ENCODE data around the gene MFNG. TPM values are rescaled to one million over a fixed set of nuclear protein-coding genes. Genes with fewer than 3 reads are reported as not detected.

MFNG gene
- total and polyA plus RNA-seq, 8 donors = 1.5 to 10.5 (median 4.4) TPM

DNA sequence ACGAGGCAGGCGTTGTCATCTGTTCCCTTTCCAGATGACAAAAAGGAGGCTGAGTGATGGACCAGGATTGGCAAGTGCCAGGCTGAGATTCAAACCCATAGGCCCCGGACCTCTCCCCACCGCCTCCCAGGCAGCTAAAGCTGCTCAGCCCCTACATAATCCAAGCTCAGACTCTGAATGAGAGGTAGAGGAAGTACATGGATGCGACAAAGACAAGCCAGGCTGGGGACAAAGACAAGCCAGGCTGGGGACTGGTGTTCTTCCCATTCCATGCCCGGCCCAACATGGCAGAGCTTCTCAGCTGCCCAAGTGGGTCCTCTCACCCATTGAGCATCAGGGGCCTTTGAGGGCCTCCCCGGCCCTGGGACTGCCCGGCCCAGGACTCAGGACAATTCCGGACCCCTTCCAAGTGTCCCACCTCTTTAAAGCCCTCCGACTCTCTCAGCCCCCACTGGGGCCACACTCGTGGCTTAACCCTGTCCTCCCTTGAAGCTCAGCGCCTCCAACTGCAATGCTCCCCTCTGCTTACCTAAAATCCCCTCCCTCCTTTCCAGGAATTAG lies 4.8 kb downstream of the MFNG start:
- no peaks in the 10 kb centered on the region for H3K4me1 ChIP-seq
- WGBS, 2 donors = 74 to 81% methylated on average over 12 of the region's 12 CpGs
- TF ChIP-seq, protein P1, sequence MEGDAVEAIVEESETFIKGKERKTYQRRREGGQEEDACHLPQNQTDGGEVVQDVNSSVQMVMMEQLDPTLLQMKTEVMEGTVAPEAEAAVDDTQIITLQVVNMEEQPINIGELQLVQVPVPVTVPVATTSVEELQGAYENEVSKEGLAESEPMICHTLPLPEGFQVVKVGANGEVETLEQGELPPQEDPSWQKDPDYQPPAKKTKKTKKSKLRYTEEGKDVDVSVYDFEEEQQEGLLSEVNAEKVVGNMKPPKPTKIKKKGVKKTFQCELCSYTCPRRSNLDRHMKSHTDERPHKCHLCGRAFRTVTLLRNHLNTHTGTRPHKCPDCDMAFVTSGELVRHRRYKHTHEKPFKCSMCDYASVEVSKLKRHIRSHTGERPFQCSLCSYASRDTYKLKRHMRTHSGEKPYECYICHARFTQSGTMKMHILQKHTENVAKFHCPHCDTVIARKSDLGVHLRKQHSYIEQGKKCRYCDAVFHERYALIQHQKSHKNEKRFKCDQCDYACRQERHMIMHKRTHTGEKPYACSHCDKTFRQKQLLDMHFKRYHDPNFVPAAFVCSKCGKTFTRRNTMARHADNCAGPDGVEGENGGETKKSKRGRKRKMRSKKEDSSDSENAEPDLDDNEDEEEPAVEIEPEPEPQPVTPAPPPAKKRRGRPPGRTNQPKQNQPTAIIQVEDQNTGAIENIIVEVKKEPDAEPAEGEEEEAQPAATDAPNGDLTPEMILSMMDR (IDR thresholded peaks at IDR 0.05) = no peak
- no peak for DNase-seq
- H3K4me3 ChIP-seq = no peak overlapping the region
- no peak for ATAC-seq
- intact Hi-C loops (cut with DNase I) = no loop called here
- no peak overlapping the region for H3K27ac ChIP-seq
- H3K36me3 ChIP-seq = no peaks in the 10 kb centered on the region
- no peaks in the 10 kb centered on the region for H3K9me3 ChIP-seq
- no peaks in the 10 kb centered on the region for H3K27me3 ChIP-seq
- FAIRE-seq = no peak

DNA sequence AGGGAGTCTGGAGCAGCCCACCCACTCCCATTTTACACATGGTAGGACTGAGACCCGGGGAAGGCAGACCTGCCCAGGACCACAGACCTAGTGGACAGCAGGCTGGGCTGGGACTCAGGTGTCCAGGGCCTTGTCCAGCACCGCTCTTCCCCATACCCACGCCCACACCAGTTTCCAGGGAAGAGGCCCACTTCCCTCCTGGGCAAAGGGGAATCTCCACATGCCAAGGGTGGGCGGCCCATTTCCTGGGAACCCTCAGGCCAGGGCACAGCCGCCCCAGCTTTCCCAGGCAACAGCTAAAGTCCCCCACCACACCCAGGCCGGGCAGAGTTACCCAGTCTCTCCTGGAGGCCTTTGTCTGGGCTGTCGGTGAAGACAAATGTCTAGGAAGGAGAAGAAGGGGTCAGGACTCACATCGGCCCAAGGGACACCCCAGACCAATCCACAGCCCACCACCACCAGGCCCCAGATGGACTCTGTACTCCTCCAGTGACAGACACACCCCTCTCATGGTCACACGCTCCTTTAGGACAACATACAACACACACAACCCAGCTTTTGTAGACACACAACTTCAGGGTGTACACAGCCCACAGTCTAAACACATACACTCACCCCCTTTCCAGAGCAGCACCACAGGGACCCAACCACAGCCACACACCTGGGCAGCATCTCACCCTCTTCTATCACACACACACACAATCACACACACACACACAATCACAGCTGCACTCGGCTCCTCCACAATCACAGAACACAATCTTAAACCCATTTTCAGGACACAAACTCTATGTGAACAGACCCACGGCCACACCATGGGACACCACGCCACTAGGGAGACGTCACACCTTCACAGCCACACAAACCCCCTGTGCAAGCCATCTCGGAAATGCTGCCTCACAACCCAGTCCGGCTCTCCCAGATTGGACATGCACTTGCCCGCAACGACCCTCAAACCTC lies 5.5 kb downstream of the MFNG start:
- WGBS, 2 donors = 75 to 82% methylated on average over 17 of the region's 17 CpGs
- Histone ChIP-seq H3K4me1 (no peaks in the 10 kb centered on the region), H3K9me3 (no peaks in the 10 kb centered on the region), H3K4me3 (no peak overlapping the region), H3K36me3 (no peaks in the 10 kb centered on the region), H3K27ac (no peak overlapping the region), H3K27me3 (no peaks in the 10 kb centered on the region)
- ATAC-seq (no peak), FAIRE-seq (no peak), DNase-seq (no peak)
- TF ChIP-seq, protein P1 (IDR thresholded peaks at IDR 0.05) = no peak
- intact Hi-C loops (cut with DNase I) = no loop called here

DNA sequence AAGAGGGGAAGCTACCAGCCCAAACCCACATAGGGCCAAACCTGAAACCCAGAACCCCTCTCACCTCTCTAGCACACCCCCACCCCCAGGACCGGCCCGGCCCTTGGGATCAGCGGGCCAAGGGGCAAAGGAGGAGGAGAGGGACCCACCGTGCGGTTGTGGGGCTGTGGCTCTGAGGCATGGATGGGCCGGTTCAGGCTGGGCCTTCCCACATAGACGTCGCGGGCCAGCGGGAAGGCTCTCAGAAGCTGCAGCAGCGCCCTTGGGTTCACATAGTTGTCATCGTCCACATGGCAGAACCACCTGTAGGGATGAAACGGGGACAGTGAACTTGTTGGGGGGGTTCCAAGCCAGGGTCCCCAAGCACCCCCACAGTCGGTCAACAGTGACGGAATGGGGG lies 7.0 kb downstream of the MFNG start:
- WGBS, 2 donors = 85 to 90% methylated on average over 15 of the region's 15 CpGs
- H3K36me3 ChIP-seq = no peaks in the 10 kb centered on the region
- no peak overlapping the region for H3K27ac ChIP-seq
- H3K4me1 ChIP-seq = no peaks in the 10 kb centered on the region
- ATAC-seq (no peak), DNase-seq (peak in 1 of 6 donors; percentile 61), FAIRE-seq (no peak)
- intact Hi-C loops (cut with DNase I) = no loop called here
- H3K27me3 ChIP-seq = no peaks in the 10 kb centered on the region
- TF ChIP-seq, protein P1 (IDR thresholded peaks at IDR 0.05) = no peak
- H3K9me3 ChIP-seq = no peaks in the 10 kb centered on the region
- no peak overlapping the region for H3K4me3 ChIP-seq

DNA sequence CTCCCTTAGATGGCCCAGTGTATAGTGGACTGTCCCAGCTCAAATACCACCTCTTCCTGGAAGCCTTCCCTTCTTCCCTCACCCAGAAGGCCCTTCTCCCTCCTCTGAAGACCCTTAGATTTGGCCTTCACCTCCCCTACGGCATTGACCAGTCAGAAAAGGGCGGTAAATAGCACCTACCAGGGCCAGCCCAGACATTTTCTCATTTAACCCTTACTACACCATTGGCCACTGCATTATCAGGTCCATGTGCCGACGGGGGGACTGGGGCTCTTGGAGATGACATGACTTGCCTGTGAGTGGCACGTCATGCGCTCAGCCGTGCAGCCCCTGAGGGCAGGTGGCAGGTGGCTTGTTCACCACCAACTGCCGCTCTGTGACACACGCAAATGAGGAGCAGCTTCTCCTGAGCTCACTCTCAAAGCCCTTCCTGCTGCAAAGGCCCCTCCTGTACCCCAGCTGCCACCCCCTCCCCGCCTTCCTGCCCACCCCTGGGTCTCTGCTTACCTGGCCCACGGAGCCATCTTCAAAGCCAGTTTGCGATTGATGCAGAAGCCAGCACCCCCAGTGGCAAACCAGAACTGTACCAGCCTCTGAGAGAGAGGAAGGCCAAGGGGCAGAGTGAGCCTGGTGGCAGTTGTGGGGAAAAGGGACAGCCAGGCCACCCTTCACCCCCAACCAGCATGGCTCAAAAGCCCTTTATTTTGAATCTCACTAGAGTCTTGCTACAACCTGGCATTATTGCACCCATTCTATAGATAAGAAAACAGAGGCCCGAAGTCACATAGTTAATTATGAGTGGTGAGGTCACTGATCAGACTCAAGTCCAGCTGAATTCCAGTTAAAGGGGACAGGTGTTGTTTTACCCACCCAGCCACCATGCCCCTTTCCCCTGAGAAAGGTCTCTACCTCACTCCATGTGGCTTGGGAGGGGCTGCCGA lies 9.5 kb downstream of the MFNG start:
- no peak for ATAC-seq
- WGBS, 2 donors = 74 to 82% methylated on average over 14 of the region's 14 CpGs
- intact Hi-C loops (cut with DNase I) = no loop called here
- H3K27ac ChIP-seq = no peak overlapping the region
- no peaks in the 10 kb centered on the region for H3K27me3 ChIP-seq
- no peak for FAIRE-seq
- H3K4me3 ChIP-seq = no peak overlapping the region
- H3K9me3 ChIP-seq = no peaks in the 10 kb centered on the region
- no peaks in the 10 kb centered on the region for H3K4me1 ChIP-seq
- DNase-seq = no peak
- no peaks in the 10 kb centered on the region for H3K36me3 ChIP-seq
- TF ChIP-seq, protein P1 (IDR thresholded peaks at IDR 0.05) = no peak

All from pancreas (tissue), 10 donors.